GM12872 (cell line): ENCODE data around the gene NIPSNAP3A.

Experiments used
- TF ChIP-seq, protein P1 (sequence below): IDR thresholded peaks from 3 replicates; pipeline ENCODE4 v1.5.1; 2011; ENCODE audit warnings: low read depth, mild to moderate bottlenecking, low read length, moderate library complexity; ENCODE audit not compliant: insufficient read depth

Gene NIPSNAP3A

DNA sequence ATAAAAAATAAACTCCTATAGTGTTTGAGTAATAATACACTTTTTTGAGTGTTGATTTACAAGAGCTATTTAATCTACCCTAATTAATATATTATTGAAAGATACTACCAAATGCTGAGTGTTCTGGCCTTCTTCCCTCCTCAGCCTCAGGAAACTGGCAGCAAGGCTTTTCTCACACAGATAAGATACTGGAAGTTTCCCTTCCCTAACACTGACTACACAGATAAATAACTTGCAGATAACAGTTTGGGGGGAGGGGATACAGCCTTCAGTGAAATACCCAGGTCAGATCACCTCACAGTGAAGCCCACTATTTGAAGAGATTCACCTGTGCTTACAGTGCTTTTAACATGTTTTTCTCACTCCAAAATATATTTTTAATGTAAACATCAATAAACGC, 1.6 kb upstream of the NIPSNAP3A start:
- TF ChIP-seq, protein P1, sequence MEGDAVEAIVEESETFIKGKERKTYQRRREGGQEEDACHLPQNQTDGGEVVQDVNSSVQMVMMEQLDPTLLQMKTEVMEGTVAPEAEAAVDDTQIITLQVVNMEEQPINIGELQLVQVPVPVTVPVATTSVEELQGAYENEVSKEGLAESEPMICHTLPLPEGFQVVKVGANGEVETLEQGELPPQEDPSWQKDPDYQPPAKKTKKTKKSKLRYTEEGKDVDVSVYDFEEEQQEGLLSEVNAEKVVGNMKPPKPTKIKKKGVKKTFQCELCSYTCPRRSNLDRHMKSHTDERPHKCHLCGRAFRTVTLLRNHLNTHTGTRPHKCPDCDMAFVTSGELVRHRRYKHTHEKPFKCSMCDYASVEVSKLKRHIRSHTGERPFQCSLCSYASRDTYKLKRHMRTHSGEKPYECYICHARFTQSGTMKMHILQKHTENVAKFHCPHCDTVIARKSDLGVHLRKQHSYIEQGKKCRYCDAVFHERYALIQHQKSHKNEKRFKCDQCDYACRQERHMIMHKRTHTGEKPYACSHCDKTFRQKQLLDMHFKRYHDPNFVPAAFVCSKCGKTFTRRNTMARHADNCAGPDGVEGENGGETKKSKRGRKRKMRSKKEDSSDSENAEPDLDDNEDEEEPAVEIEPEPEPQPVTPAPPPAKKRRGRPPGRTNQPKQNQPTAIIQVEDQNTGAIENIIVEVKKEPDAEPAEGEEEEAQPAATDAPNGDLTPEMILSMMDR: no peak

DNA sequence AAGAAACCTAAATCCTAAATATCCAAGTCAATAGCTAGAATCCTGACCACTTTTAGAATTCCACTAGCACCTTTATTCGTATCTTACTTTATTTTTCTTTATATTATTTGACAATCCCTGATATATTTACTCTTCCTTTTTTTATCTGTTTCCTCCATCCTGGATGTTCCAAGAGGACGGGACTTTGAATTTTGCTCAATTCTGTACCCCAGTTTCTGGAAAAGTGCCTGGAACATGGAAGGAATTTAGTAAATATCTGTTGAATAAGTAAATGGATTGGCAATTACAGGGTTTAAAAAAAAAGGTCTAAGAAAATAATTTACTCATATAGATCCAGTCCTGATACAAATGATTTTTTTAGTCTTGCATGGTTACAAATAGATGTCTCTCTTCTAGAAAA, 1.2 kb upstream of the NIPSNAP3A start:
- TF ChIP-seq, protein P1: no peak

DNA sequence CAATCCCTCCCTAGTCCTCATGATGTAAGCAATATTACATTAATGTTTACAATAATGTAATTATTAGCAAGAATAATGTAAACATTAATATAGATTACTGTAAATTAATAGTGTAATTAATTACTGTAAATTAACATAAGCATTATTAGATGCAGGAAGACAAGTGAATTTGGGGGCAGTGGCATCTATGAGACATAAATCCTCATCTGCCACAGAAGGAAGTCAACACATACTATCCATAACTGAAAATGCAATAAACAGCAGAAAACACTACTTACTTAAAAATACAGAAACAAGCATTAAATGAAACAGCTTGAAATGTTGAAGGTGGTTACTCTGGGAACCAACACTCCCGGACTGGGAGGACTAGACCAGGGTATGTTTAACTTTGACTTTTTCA, 685 bp upstream of the NIPSNAP3A start:
- TF ChIP-seq, protein P1: no peak

- TF ChIP-seq, protein P1: no peak
Observed at GRCh38 chr9:104747245-104747564, 278 bp upstream of the NIPSNAP3A start.

- TF ChIP-seq, protein P1: no peak
Observed at GRCh38 chr9:104748359-104749031, 1.0 kb downstream of the NIPSNAP3A start.

GRCh38 chr9:104750185-104750767, 2.8 kb downstream of the NIPSNAP3A start:
- TF ChIP-seq, protein P1: no peak

GRCh38 chr9:104758974-104759373, 11.5 kb downstream of the NIPSNAP3A start:
- TF ChIP-seq, protein P1: no peak

DNA sequence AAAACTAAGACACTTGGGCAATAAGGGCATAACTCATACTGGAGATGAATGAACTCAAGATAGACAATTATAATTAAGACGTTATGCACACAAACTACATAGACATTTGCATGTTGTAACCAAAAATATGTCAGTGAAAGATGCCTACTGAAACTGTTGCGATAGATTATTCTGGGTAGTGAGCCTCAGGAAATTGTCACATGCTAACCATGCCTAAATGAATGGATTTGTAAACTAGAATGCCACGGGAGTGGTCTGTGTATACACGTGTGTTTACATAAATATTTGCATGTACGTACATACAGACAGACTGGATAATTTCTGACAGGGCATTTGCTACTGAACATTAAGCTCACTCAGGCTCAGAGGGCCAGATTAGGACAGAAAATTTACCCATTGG, 17.7 kb downstream of the NIPSNAP3A start:
- TF ChIP-seq, protein P1: no peak
